ENCODE measurements around the gene KDM8.

DNA sequence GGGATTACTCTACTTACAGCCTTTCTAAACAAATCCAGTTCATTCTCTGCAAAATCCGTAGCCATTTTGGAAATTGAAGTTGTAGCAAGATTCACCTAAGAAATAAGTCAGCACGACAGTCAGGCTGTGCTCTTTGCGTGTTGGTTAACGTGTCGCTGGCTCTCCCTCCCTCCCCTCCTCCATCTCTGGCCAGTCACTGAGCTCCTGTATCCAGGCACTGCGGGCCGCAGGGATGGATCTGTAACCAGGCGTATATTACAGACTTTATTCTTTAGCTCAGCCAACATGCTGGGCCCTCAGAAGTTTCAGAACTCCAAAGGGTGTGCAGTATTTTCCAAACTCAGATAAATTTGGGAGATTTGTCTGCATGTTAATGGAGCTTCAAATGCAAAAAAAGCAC is 30.8 kb downstream of the KDM8 start:
- TF ChIP-seq POLR2AphosphoS5 (IDR thresholded peaks at IDR 0.05; ENCODE audit: low read depth, low read length) (no peak), POLR2A (IDR thresholded peaks at IDR 0.05; ENCODE audit: low read depth, low read length) (no peak), POU2F2 (IDR thresholded peaks at IDR 0.05; ENCODE audit: low read depth, low read length) (no peak), TAF1 (IDR thresholded peaks at IDR 0.05; ENCODE audit: low read depth, low read length) (no peak)
